DND-41 (cell line): Measurements from ENCODE around the gene KRTAP4-6.

Experiments
- EZH2 ChIP-seq: IDR thresholded peaks from 3 replicates; pipeline ENCODE4 v1.6.1; 2012; ENCODE audit warnings: borderline replicate concordance, low read depth, mild to moderate bottlenecking, moderate library complexity, low read length, inconsistent platforms; ENCODE audit not compliant: severe bottlenecking
- TF ChIP-seq, protein P1 (sequence below): IDR thresholded peaks from 2 replicates; pipeline ENCODE4 v1.5.1; 2012; ENCODE audit warnings: borderline replicate concordance, low read length, moderate library complexity, mild to moderate bottlenecking; ENCODE audit not compliant: poor library complexity, severe bottlenecking; ENCODE audit errors: extremely low read depth

DNA sequence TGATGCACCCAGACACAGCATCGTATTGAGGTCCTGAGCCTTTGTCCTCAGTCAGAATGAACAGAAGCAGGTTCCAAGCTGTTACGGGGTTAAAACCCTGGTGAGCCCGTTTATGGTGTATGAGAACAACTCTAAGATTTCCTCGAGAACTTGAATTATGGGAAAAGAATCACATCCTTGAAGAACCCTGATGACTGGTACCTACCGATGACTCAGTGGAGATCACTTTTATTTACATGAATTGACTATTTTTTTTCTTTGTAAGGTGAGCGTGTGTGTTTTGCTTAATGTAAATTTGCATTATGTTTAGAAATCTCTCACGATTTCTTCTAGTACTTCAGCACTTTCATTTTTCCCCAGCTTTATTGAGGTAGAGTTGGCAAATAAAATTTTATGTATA lies 23.5 kb upstream of the KRTAP4-6 start:
- TF ChIP-seq, protein P1, sequence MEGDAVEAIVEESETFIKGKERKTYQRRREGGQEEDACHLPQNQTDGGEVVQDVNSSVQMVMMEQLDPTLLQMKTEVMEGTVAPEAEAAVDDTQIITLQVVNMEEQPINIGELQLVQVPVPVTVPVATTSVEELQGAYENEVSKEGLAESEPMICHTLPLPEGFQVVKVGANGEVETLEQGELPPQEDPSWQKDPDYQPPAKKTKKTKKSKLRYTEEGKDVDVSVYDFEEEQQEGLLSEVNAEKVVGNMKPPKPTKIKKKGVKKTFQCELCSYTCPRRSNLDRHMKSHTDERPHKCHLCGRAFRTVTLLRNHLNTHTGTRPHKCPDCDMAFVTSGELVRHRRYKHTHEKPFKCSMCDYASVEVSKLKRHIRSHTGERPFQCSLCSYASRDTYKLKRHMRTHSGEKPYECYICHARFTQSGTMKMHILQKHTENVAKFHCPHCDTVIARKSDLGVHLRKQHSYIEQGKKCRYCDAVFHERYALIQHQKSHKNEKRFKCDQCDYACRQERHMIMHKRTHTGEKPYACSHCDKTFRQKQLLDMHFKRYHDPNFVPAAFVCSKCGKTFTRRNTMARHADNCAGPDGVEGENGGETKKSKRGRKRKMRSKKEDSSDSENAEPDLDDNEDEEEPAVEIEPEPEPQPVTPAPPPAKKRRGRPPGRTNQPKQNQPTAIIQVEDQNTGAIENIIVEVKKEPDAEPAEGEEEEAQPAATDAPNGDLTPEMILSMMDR, result no peak
- TF ChIP-seq EZH2, result no peak
